BLaER1 treated with 17β-estradiol and CSF1 and Interleukin-3, amounts not matched to agents 10 nM and 100 nM (cell line): ENCODE results near the gene CD6.
A peak's percentile ranks its signal among the peaks of the same experiment; 100 is the strongest.

Experiments
- H3K27ac ChIP-seq, 11 experiments: shearing (Covaris generic); formaldehyde crosslinking; 2 replicates each; pipeline ENCODE4 v1.8.1; 2022
- H3K27me3 ChIP-seq, 11 experiments: shearing (Covaris generic); formaldehyde crosslinking; 2 replicates each; pipeline ENCODE4 v1.8.1; 2022
- H3K36me3 ChIP-seq, 11 experiments: shearing (Covaris generic); formaldehyde crosslinking; 2 replicates each; pipeline ENCODE4 v1.8.1; 2022
- H3K4me1 ChIP-seq, 10 experiments: shearing (Covaris generic); formaldehyde crosslinking; 2 replicates each; pipeline ENCODE4 v1.8.1; 2022
- H3K4me2 ChIP-seq, 11 experiments: shearing (Covaris generic); formaldehyde crosslinking; 2 replicates each; pipeline ENCODE4 v1.8.1; 2022
- H3K4me3 ChIP-seq, 10 experiments: shearing (Covaris generic); formaldehyde crosslinking; 2 replicates each; pipeline ENCODE4 v1.8.1; 2022
- H3K9ac ChIP-seq, 11 experiments: shearing (Covaris generic); formaldehyde crosslinking; 2 replicates each; pipeline ENCODE4 v1.8.1; 2022
- H3K9me3 ChIP-seq, 11 experiments: shearing (Covaris generic); formaldehyde crosslinking; replicated peaks in 1 of 11; 2 replicates each; pipeline ENCODE4 v1.8.1; 2022
- H4K20me1 ChIP-seq, 11 experiments: shearing (Covaris generic); formaldehyde crosslinking; 2 replicates each; pipeline ENCODE4 v1.8.1; 2022
- Cebpa-rat ChIP-seq, 11 experiments: shearing (Covaris generic); IDR thresholded peaks; 2 replicates each; pipeline ENCODE4 v1.8.1; 2022

Gene CD6

DNA sequence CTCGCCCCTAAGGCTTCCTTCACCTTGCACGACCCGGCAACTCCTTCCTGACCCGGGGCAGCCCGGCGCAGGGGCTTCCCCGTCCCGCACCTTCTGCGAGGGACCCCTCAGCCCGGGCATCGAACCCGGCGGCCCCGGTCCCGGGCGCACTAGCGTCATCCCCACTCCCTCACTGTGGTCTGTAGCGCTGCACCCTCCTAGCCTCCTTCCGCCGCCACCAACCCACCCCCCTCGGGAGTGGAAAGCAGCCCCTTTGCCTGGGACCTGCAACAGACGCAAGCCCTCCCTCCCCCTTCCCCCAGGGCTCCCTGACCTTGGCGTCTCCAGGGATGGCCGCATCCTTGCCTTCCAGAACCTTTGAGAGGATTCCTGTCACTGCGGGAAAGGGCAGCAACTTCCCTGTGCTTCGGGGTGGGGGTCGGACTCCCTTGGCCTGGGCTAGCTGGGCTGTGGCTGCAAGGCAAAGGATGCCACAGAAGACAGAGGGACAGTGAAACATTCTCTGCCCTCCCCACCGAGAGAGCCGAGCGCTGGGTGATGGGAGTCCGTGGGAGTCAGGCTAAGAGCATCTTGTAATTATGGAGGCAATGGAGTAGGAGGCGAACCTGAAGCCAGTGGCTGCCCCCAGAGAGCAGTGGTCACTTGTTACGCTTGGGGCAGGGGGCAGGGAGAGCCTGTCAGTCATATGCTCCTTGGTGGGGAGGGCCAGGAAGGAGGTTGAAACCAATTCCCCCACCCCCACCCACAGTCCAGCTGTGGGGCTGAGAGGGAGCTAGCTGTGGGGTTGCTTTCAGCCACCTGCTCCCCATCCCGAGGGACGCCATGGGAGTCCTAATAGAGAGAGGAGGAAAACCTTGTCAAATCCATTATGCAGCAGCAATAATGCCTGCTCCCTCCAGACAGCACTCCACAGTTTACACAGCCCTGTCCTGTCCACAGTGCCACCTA lies 46.3 kb upstream of the CD6 start:
- peaks cover 36 to 62% (median 49%) of the 10 kb centered on the region in 11 experiments for H3K27me3 ChIP-seq
- H3K27ac ChIP-seq = peak overlapping the region in 6 of 11 experiments; percentile 31 to 58 (median 50); a peak in 8 of 22 replicates
- peaks cover 31 to 37% (median 35%) of the 10 kb centered on the region in 11 experiments for H3K36me3 ChIP-seq
- peak overlapping the region; percentile 60 to 75 (median 70) for H3K4me3 ChIP-seq
- H3K9me3 ChIP-seq = no peaks in the 10 kb centered on the region
- no peak for TF ChIP-seq Cebpa-rat (IDR thresholded peaks at IDR 0.05)
- peaks cover 31 to 65% (median 52%) of the 10 kb centered on the region in 10 experiments for H3K4me1 ChIP-seq
- peaks cover 8 to 77% (median 60%) of the 10 kb centered on the region in 11 experiments; a peak in 20 of 22 replicates for H4K20me1 ChIP-seq
- peak overlapping the region; percentile 77 to 99 (median 95) for H3K4me2 ChIP-seq
- H3K9ac ChIP-seq = peak overlapping the region; percentile 63 to 79 (median 72)

DNA sequence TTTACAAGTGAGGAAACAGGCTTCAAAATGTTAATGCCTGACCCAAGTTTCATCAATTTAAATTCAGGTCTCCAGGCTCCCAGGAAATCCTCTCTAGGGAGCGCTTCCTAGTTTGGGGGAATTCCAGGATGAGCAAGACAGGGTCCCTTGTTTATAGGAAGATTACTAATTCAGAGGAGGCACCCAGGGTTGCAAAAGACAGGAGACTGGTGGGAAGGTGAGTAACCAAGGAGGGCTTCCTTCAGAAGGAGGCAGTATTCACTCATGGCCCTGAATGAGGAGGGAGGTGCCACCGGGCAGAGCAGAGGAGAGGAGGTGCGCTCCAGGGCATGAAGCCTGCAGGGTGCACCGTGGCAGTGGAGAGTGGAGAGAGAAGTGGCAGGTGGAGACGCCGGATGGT lies 45.6 kb upstream of the CD6 start:
- H3K36me3 ChIP-seq = peaks cover 24 to 30% (median 29%) of the 10 kb centered on the region in 11 experiments
- no peak for TF ChIP-seq Cebpa-rat (IDR thresholded peaks at IDR 0.05)
- no peak overlapping the region for H3K27ac ChIP-seq
- H3K9me3 ChIP-seq = no peaks in the 10 kb centered on the region
- peaks cover 8 to 71% (median 53%) of the 10 kb centered on the region in 11 experiments; a peak in 20 of 22 replicates for H4K20me1 ChIP-seq
- peak overlapping the region in 2 of 11 experiments; percentile 74 to 76; a peak in 1 of 22 replicates for H3K9ac ChIP-seq
- peak overlapping the region in 3 of 10 experiments; percentile 74 to 75 (median 74); a peak in 3 of 20 replicates for H3K4me3 ChIP-seq
- peak overlapping the region; percentile 77 to 99 (median 95) for H3K4me2 ChIP-seq
- peaks cover 36 to 62% (median 49%) of the 10 kb centered on the region in 11 experiments for H3K27me3 ChIP-seq
- H3K4me1 ChIP-seq = peaks cover 26 to 65% (median 52%) of the 10 kb centered on the region in 10 experiments; a peak in 19 of 20 replicates

DNA sequence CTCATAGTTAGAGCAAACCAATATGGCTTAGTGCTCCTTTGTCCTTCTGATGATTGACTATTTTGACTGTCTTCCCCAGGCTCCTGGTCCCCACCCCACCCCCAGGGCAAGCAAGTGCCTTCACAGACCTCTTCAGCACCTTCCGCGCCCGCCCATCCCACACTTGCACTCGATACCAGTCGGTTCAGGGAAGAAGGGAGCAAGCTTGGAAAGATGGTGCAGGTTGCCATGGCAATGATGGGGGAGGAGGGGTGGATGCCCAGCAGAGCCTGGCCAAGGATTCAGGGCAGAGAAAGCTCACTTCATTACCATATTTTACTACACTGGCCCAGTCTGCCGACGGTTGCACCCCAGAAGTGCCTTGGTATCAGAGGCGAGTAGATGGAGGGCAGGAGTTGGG lies 45.0 kb upstream of the CD6 start:
- no peak for TF ChIP-seq Cebpa-rat (IDR thresholded peaks at IDR 0.05)
- H3K4me2 ChIP-seq = no peak overlapping the region
- peaks cover 27 to 68% (median 53%) of the 10 kb centered on the region in 10 experiments for H3K4me1 ChIP-seq
- H3K9ac ChIP-seq = no peak overlapping the region
- H3K4me3 ChIP-seq = no peak overlapping the region
- H3K27ac ChIP-seq = no peak overlapping the region
- H3K27me3 ChIP-seq = peaks cover 36 to 59% (median 49%) of the 10 kb centered on the region in 11 experiments
- peaks cover 8 to 65% (median 46%) of the 10 kb centered on the region in 11 experiments; a peak in 20 of 22 replicates for H4K20me1 ChIP-seq
- H3K9me3 ChIP-seq = no peaks in the 10 kb centered on the region
- peaks cover 18 to 30% (median 23%) of the 10 kb centered on the region in 11 experiments for H3K36me3 ChIP-seq

DNA sequence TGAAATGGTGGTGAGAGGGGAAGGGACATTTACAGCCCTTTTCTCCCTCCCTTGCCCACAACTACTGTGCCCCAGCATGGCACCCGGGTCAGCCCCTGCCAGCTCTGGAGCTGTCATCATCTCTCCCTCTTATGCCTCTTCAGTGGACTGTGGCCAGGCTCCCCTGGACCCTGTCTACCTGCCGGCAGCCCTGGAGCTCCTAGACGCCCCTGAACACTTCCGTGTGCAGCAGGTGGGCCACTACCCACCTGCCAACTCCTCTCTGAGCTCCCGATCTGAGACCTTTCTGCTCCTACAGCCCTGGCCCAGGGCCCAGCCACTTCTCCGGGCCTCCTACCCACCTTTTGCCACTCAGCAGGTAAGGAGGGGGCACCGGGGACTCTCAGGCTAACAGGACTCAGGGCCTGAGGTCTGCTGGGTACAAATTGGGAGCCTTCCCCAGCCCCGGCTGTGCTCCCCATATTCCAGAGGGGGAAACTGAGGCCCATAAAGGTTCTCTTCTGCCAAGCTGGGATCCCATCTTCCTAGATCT lies 44.4 kb upstream of the CD6 start:
- Histone ChIP-seq H3K27me3 (peaks cover 36 to 54% (median 47%) of the 10 kb centered on the region in 11 experiments), H4K20me1 (peaks cover 8 to 58% (median 40%) of the 10 kb centered on the region in 11 experiments; a peak in 20 of 22 replicates), H3K9me3 (no peaks in the 10 kb centered on the region), H3K36me3 (peaks cover 12 to 30% (median 17%) of the 10 kb centered on the region in 11 experiments), H3K4me3 (no peak overlapping the region), H3K4me2 (peak overlapping the region in 7 of 11 experiments; percentile 0 to 59 (median 49); a peak in 13 of 22 replicates), H3K4me1 (peaks cover 31 to 68% (median 56%) of the 10 kb centered on the region in 10 experiments), H3K27ac (no peak overlapping the region), H3K9ac (no peak overlapping the region)
- TF ChIP-seq Cebpa-rat (IDR thresholded peaks at IDR 0.05) = no peak

DNA sequence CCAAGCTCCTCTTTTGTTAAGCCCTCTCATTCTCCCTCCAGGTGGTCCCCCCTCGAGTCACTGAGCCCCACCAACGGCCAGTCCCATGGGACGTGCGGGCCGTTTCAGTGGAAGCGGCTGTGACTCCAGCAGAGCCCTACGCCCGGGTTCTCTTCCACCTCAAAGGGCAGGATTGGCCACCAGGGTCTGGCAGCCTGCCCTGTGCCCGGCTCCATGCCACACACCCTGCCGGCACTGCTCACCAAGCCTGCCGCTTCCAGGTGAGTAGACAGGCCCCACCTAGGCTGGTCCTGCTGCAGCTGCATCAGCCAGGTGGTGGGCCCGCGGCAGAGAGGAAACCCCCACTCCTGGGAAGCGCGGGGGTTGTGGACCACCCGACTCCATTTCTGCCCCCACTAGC lies 43.9 kb upstream of the CD6 start:
- Histone ChIP-seq H3K36me3 (peaks cover 7 to 26% (median 12%) of the 10 kb centered on the region in 11 experiments; a peak in 20 of 22 replicates), H4K20me1 (peaks cover 8 to 54% (median 35%) of the 10 kb centered on the region in 11 experiments; a peak in 20 of 22 replicates), H3K27ac (no peak overlapping the region), H3K9me3 (no peaks in the 10 kb centered on the region), H3K4me2 (peak overlapping the region in 7 of 11 experiments; percentile 0 to 59 (median 49); a peak in 12 of 22 replicates), H3K9ac (no peak overlapping the region; a peak in 1 of 22 replicates), H3K27me3 (peaks cover 35 to 52% (median 43%) of the 10 kb centered on the region in 11 experiments), H3K4me1 (peaks cover 36 to 68% (median 56%) of the 10 kb centered on the region in 10 experiments), H3K4me3 (no peak overlapping the region)
- no peak for TF ChIP-seq Cebpa-rat (IDR thresholded peaks at IDR 0.05)

DNA sequence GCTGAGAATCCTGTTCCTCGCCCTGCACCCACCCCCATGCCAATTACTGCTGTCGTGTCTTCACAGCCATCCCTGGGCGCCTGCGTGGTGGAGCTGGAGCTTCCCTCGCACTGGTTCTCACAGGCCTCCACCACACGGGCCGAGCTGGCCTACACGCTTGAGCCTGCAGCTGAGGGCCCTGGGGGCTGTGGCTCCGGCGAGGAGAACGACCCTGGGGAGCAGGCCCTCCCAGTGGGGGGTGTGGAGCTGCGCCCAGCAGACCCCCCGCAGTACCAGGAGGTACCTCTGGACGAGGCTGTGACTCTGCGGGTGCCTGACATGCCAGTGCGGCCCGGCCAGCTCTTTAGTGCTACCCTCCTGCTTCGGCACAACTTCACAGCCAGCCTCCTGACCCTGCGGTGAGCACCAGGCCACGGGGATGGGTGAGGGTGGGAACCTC lies 42.9 kb upstream of the CD6 start:
- Histone ChIP-seq H3K36me3 (peaks cover 0 to 16% (median 2%) of the 10 kb centered on the region in 11 experiments; a peak in 13 of 22 replicates), H3K4me1 (peaks cover 39 to 61% (median 48%) of the 10 kb centered on the region in 10 experiments), H4K20me1 (peaks cover 0 to 45% (median 26%) of the 10 kb centered on the region in 11 experiments; a peak in 19 of 22 replicates), H3K4me2 (0 out of 22 replicates have a peak overlapping the region, but pooled peaks of 1 of the 11 experiments have one; percentile 56), H3K27me3 (peaks cover 26 to 43% (median 33%) of the 10 kb centered on the region in 11 experiments), H3K4me3 (no peak overlapping the region), H3K9me3 (no peaks in the 10 kb centered on the region), H3K27ac (no peak overlapping the region), H3K9ac (0 out of 22 replicates have a peak overlapping the region, but pooled peaks of 1 of the 11 experiments have one; percentile 18)
- no peak for TF ChIP-seq Cebpa-rat (IDR thresholded peaks at IDR 0.05)

DNA sequence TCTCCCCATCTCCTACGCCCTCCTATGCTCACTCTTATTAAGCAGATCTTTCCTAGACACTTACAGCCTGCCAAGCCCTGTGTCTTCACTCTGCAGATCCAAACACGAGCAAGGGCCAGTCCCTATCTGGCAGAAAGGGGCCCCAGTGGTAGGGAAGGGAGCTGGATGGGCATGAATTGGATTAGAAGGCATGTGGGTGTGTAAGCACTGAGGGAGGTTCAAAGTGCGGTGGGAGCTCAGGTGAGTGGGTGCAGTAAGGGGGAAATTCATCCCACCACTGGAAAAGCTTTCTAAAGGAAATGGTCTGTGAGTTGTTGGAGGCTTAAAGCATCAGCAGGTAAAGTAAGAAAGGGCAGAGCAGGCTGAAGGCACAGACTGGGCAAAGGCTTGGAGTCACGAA lies 41.7 kb upstream of the CD6 start:
- H3K4me3 ChIP-seq = no peak overlapping the region
- no peak overlapping the region for H3K27ac ChIP-seq
- no peak overlapping the region for H3K9ac ChIP-seq
- H3K36me3 ChIP-seq = peaks cover 0 to 15% (median 0%) of the 10 kb centered on the region in 11 experiments; a peak in 4 of 22 replicates
- H3K9me3 ChIP-seq = no peaks in the 10 kb centered on the region
- peaks cover under 1 to 44% (median 14%) of the 10 kb centered on the region in 11 experiments; a peak in 16 of 22 replicates for H4K20me1 ChIP-seq
- peaks cover 29 to 50% (median 40%) of the 10 kb centered on the region in 10 experiments for H3K4me1 ChIP-seq
- H3K4me2 ChIP-seq = no peak overlapping the region
- TF ChIP-seq Cebpa-rat (IDR thresholded peaks at IDR 0.05) = no peak
- peaks cover 14 to 31% (median 21%) of the 10 kb centered on the region in 11 experiments for H3K27me3 ChIP-seq

DNA sequence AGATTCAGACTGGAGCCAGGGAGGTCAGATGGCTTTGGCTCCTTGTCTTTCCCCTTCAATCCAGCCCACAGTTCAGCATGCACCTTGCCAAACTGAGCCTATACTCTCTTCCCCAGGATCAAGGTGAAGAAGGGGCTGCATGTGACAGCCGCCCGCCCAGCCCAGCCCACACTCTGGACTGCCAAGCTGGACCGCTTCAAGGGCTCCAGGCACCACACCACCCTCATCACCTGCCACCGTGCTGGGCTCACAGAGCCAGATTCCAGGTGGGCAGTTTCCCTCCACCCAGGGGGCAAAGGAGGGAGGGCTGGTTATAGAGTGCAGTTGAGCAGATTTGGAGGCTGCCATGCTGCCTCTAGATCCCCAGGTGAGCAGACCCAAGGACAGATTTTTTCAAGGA lies 41.1 kb upstream of the CD6 start:
- no peak for TF ChIP-seq Cebpa-rat (IDR thresholded peaks at IDR 0.05)
- peaks cover 0 to 44% (median 8%) of the 10 kb centered on the region in 11 experiments; a peak in 15 of 22 replicates for H4K20me1 ChIP-seq
- peaks cover 22 to 43% (median 34%) of the 10 kb centered on the region in 10 experiments for H3K4me1 ChIP-seq
- no peak overlapping the region for H3K9ac ChIP-seq
- H3K27me3 ChIP-seq = peaks cover 7 to 25% (median 15%) of the 10 kb centered on the region in 11 experiments
- peaks cover 0 to 15% (median 0%) of the 10 kb centered on the region in 11 experiments; a peak in 4 of 22 replicates for H3K36me3 ChIP-seq
- H3K9me3 ChIP-seq = no peaks in the 10 kb centered on the region
- H3K27ac ChIP-seq = no peak overlapping the region
- no peak overlapping the region for H3K4me3 ChIP-seq
- no peak overlapping the region for H3K4me2 ChIP-seq
